SW 1271 (cell line): ENCODE results near the gene PPP2R5E.

Source experiments
- DNase-seq, 2 experiments: peaks; one replicate each; lab custom pipeline; 2025; lab: John Stamatoyannopoulos, UW

PPP2R5E gene

DNA sequence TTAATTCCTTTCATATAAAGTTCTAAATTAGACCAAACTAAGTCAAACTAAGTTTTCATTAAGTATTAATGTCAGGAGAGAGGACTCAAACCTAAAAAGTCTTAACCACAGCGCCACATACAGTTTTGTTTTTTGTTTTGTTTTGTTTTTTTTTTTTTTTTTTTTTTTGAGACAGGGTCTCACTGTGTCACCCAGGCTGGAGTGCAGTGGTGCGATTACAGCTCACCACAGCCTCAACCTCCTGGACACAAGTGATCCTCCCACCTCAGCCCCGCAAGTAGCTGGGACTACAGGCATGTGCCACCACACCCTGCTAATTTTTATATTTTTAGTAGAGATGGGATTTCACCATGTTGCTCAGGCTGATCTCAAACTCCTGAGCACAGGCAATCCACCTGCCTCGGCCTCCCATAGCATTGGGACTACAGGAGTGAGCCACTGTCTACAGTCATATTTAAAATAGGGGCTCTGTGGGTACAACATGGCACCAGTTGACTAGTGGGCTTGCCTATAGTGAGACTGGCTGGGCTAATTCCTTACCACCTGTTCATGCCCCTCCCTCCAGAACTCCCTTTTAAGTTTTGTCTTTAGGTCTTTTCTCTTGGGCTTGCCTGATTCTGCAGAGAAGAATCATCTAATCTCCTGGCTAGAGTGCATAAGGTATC lies 110.2 kb downstream of the PPP2R5E start:
- no peak for DNase-seq

DNA sequence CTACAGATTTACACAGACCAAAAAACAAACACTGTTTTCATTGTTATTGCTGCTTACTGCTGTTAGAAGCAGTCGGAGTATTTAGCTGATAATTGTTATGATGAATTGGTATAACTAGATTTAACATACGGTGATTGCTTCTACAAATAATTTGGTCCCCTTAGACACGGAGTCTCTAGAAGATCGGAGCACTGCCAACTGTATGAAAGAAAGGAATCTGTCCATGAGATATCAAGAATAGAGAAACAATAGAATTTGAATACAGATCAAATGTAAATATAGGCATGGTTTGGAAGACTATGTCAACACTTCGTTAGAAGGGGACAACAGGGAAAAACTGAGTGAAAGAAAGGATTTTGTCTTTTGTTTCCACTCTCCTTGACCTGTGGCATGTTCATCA lies 110.9 kb downstream of the PPP2R5E start:
- DNase-seq: no peak

DNA sequence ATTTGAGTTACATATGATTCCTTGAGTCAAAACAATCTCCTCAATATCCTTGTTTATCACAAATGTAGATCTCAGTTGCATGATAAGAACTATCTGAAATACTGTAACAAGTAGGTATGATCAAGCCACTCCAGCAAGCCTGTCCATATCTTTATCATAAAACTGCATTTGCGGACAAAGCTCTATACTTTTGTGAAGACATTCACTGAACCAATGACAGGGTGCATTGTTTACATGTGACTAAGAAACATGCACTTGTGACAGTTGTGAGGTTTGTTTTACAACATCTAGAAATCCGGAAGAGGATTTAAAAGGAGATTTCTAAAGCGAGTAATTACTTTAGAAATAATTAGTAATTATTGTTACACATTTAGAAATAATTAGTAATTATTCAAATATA lies 111.7 kb downstream of the PPP2R5E start:
- DNase-seq: no peak

DNA sequence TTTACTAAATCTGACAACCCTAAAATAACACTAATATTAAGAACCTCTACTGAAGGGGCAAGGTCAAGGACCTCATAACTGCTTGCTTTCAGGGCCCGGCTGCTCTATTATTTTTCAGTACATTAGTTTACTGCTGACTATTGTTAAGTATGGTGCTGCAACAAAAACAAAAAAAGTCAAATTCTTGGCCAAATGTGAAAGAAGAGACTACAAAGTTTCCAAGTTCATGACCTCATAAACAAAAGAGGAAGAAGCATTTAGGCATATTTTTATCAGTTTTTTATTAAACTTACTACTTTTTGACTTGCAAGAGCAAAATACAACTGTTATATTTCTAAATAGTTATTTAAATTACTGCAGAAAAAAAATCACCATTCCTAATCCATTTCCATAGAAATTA lies 114.7 kb downstream of the PPP2R5E start:
- no peak for DNase-seq

DNA sequence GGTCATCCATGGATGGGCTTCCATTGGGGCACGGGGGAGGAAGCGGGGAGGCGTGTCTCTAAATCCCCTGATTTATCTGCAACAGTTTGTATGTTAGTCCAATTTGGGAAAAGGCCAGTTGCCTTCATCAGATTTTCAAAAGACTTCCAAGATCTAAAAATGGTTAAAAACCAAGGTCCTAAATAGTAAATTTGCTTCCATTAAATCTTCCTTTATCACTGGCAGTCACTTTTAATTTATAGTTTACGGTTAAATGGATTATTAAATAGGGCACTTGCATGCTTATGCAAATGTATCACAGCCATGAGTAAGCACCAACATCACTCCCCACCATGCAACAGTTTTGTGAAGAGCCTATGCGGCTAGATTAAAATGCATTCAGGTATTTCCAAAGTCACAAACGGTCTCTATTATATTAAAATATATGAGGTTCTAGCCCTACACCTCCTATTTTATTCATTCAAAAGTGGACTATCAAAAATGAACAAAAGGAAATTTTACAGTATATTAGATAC lies 116.3 kb downstream of the PPP2R5E start:
- DNase-seq: no peak

DNA sequence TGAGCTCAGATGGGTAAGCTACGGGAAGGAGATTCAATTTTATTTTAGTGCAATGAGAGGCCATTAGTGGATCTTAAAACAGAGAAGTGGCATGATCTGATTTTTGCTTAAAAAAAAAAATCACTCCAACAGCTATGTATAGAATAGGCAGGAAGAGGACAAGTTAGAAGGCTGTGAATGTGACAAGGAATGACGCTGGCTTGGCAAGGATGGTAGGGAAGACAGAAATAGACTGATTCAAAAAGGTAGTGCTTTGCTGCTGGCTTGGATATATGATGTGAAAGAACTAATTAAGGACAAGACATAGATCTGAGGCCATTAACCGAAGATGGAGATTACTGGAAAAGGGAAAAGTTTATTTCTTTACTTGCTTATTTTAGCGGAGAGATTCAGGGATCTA lies 119.3 kb downstream of the PPP2R5E start:
- no peak for DNase-seq

DNA sequence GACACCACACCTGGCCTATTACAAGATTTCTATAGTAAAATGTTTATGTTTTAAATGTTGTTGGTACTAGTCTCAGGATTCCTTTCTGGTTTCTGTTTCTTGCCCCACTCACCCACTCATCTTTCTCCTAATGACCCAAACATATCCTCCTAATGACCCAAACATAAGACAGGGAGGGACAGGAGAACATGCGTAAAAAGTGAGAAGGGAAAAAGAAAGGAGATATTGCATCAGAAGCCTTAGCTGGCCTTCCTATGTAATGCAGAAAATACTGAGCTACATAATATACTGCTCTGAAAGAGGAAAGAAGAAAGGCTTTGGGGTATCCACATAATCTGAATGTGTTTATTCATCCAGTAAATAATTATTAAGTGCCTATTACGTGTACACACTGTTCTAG lies 119.8 kb downstream of the PPP2R5E start:
- no peak for DNase-seq

DNA sequence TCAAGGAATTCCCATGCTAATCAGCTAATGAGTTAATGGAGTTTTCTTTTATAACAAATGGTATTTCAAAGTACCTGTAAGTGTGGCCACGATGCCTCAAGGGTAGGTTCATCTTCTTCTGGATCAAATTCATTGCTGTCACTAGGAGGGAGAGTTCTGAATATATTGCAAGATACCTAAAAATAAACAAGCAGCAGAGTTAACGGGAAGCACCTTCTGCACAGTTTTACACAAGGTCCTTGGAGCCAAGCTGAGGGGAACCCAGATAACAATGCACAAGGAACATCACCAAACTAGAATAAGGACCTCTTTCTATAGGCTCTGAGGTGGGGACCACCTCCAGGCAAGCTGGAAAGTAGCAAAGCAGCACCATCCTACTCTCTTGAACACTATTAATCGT lies 121.3 kb downstream of the PPP2R5E start:
- no peak for DNase-seq

DNA sequence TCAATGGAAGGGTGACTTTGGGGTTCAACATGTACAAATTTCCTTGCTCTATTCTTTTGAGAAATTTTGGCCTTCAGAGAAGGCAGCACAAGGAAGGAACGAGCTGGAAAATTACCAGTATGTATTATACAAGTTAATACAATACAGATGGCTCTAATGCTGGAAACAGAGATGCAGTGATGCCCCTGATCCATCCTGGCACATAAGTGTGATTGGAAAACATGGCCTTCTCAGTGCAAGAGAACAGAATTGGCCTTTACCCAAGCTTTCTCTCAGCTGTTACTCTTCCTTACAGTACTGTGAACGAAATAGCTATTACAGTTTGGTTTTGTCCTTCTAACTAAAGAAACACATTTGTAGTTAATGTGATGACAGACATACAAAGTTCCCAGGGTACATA lies 122.0 kb downstream of the PPP2R5E start:
- no peak for DNase-seq

DNA sequence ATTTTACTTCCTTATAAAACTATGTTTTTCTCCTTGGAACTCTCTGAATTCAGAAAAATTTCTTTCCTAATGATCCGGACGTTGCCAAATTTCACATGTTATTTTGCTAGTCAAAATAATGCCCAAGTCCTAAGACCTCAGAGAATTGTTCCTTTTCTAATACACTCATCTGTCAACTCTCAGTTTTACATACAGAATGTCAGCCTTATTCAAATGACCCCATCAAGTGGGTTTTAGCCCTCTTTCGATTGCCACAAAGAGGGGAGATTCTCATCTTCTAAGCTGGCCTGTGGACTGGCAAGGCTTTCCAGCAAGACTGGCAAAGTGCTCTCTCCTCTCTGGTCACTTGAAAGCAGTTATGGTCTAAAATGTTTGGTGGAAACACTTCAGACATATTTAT lies 125.2 kb downstream of the PPP2R5E start:
- DNase-seq: no peak

DNA sequence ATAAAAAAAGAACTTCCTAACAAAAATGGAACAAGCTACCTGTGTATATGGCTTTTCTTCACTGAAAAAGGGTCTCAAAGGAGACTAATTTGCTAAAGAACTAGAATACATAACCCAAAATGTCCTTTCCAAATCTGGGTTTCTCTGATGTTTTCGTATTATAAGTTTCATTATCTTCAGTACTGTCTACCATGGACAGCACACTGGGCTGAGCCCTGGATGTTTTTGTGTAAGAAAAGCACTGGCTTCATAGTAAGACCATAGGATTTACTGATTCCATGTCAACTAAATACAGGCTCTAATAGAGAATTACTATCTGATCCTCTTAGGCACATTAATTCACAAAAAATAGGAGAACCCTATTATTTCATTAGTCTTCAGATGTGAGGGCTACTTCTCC lies 130.2 kb downstream of the PPP2R5E start:
- DNase-seq: no peak

DNA sequence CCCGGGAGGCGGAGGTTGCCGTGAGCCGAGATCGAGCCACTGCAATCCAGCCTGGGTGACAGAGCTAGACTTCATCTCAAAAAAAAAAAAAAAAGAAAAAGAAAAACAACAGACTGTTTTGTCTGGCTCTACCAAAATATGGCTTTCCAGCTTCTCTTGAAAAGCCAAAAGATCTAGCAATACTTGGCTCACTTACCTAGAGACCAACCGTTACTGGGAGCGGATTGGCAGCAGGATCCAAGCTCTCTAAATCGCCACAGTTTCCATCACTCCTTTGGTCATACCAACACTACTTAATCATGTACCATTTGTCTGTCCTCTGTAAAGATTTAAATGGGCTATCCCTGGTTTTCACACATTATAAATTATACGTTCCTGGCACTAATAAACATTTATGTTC lies 136.8 kb downstream of the PPP2R5E start:
- no peak for DNase-seq

DNA sequence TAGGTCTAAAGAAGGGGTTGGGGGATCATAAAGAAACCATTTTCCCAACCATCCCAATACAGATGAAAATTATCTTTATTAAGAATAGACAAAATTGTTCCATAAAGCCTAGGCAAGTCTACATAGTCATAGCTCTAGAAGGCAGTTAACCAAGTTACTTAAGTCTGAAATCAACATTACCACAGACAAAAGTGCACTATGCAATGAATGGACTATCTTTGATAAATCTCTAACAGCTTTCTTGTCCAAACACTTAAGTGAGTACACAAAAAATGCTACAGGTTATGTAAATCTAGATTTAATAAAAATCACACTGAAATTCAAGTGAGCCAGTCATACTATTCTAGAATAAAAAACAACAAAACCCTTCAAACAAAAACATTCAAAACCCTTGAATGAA lies 137.5 kb downstream of the PPP2R5E start:
- no peak for DNase-seq

DNA sequence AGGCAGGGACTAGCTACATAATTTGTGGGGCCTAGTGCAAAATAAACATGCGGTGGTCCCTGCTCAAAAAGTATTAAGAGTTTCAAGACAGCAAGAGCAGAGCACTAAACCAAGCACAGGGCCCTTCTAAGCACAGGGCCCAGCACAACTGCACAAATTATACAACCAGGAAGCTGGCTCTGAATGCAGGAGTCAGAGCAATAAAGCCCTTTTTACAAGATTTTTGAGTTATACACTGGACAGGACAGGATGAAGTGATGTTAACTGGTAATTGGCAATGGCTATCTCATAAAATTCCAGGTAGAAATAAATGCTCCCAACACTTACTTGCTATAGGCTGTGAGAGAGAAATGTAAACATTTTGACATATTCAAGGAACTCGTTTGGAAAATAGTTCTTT lies 138.3 kb downstream of the PPP2R5E start:
- no peak for DNase-seq

DNA sequence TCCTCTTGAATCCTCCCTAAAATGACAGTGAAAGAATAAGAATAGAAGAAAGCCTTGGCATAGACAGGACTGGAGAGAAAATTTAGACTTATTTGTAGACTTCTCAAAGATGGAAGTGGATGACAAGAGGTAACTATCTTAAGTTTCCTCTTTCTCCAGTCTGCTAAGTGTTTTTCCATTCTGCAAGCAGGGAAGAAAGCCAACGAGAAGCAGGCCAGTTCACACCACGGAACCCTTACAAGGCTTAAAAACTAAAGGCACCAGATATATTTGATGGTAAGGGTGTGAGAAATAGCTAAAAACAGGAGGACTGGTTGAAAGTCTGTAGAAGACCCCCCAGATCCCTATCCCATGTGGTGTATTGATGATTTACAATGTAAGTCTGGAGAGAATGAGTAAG lies 141.5 kb downstream of the PPP2R5E start:
- DNase-seq: no peak

DNA sequence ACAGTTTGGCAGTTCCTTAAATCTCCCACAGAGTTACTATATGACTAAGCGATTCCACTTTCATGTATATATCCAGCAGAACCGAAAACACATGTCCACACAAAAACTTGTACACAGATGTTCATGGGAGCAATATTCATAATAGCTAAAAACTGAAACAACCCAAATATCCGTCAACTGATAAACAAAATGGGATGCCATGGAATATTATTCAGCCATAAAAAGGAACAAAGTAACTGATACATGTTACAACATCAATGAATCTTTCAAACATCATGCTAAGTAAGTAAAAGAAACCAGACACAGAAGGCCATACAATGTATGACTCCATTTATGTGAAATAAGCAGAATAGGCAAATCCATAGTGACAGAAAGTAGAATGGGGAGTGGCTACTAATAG lies 144.2 kb downstream of the PPP2R5E start:
- DNase-seq: no peak

DNA sequence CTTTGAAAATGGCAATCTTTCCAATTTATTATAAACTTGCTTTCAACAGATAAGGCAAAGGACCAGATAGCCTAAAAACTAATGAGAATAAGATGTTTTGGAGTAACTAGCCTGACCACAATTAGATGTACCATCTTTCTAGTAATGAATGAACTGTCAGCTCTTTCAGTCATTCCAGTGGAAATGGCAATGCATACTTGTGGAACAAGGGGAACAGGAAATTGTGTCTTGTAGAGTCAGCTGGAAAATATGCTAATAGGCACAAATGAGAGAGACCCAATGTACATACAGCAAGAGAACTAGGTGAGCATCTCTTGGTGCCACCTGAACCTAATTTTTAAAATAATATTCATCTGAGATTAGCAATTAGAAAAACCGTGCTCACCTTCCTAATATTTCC lies 148.3 kb downstream of the PPP2R5E start:
- DNase-seq: peak in 1 of 2 experiments; percentile 10

DNA sequence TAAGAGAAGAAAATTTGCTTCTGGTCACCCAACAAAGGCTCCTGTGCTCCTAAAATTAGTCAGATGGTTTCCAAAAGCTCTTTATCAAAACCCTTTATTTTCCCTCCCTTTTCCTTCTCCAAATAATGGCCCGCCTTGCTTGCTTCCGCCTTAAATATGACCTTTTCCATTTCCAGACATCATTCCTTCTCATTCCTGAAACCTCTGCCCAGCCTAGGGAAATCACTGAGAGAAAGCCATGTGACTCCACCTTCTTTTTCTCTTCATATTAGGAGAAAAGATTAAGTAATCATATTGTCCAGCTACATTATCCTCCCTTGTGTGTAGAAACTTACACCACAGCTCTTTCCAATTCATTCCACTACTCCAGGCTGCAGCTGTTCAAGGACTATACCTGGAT lies 148.7 kb downstream of the PPP2R5E start:
- DNase-seq: no peak

DNA sequence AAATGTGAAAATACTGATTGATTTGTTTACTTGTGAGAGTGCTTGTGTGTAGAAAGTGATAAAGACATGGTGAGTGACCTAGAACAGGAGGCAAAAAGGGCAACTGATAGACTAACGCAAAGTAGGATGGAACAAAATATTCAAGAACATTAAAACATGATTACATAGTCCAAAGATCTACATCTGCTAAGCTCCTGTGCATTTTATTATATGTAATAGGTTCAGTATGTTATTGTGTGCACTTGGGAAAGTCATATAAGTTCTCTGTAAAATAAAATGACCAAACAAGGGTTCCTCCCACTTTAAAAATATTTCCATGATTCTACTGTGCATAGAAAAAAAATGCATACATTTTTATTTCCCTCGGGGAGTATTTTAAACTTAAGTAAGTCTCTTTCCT lies 150.2 kb downstream of the PPP2R5E start:
- DNase-seq: no peak

DNA sequence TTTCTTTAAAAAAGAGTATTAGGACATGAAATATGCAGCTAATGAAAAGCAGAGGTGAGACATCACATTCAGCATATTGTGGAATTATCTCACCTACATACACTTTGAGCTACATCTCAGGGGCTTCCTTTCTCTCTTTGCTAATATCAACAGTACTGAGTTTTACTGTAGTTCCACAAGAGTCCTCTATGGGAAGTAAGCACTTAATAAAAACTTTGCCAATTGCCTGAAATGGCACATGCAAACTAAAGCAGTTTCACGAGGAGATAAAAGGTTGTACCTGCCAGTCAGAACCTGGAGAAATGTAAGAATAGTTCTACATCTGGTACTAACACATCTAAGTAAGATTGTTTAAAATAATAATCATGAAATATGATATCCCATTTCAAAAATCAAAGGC lies 150.9 kb downstream of the PPP2R5E start:
- no peak for DNase-seq

DNA sequence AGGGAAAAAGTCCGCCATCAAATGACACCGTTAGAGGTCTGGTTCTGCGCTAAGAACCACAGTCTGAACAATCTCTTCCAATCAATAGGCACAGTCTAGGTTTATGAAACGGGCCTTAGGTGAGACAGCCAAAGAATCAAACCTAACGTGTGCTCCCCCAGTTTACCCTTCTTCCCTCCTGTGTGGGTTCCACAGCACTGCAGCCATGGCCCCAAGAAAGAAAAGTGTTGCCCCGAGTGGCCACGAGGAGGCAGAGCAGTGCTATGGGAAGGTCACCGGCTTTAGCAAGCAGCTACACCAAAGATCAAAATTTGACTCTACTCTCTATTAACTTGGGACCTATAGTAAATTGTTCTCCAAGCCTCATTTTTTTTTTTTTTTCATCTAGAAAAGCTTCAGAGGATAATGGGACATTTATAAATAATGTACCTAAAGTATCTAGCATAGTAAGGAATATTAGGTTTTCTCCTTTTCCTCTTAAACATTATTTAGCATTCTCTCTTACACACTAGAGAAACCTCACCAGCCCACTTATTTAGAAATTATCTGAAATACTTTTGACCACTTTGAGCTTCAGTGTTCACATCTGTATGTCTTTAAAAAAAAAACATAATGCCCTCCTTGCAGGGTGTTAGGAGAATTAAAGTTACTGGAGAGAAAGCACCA lies 154.3 kb downstream of the PPP2R5E start:
- peak; percentile 8 to 37 for DNase-seq

DNA sequence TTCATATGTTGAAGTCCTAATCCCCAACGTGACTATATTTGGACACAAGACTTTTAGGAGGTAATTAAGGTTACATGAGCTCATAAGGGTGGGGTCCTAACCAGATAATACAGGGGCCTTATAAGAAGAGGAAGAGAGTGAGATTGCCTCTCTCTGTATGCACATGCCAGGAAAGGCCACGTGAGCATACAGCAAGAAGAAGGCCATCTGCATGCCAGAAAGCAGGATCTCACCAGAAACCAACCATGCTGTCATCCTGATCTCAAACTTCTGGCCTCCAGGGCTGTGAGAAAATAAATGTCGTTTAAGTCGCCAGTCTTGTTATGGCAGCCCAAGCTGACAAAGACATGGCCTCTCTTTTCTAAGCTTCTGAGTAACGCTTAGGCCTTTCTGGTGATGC lies 155.5 kb downstream of the PPP2R5E start:
- no peak for DNase-seq

DNA sequence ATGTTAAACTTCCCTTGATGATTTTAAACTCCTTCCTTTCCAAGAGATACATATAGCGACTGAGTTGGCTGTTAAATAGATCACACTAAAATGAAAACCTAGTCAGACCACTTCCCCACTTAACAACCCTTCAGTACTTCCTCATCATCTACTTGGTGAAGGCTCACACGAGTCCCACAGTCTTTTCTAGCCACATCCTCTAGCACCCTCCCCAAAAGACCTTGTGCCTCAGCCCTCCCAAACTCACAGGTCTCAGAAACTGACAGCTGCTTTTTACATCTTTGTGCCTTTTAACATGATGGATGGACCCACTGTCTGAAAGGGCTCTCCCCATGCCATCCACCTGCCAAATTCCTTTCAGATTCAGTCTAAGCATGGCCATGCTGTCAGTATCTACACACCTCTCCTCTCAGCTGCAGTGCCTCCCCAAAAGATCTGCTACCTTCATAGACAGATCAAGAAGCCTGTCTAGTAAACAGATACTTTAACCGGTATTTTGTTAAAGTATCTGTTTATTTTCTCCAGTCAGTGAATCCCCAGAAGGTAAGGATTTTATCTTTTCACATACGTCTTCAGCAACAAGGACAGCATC lies 159.3 kb downstream of the PPP2R5E start:
- no peak for DNase-seq

DNA sequence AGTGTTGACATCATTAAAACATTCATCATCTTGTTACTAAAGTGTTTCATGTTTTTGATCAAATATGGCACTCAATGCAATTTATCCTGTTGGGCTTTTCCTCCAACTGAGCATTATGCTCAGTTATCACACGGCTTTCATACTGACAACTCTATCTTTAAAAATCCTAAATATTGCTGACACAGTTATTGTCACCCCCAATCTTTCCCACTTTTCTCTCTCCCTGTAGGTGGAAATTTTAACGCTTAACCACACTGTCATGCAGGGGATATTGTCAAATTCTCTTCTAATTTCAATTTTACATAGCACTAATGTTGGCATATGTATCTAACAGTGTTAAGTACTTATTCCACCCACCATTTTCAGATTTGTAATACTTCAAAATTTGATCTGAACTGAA lies 164.7 kb downstream of the PPP2R5E start:
- no peak for DNase-seq
